ENCODE measurements around the gene RPGRIP1L.

RPGRIP1L gene

GRCh38 chr16:53654946-53655345 is 48.7 kb downstream of the RPGRIP1L start:
- Histone ChIP-seq H3K9me2 (replicated peaks; ENCODE audit: control insufficient read depth, low read length) (no peaks in the 10 kb centered on the region), H3K27me3 (ENCODE audit: control insufficient read depth, low read length) (no peaks in the 10 kb centered on the region), H3K36me3 (ENCODE audit: control insufficient read depth, low read length) (peaks cover 8% of the 10 kb centered on the region; the same call in 1 of the 2 replicates), H3K4me3 (ENCODE audit: low read length) (no peak overlapping the region), H3K4me1 (ENCODE audit: control insufficient read depth, low read length) (no peaks in the 10 kb centered on the region), H3F3A (ENCODE audit: control insufficient read depth, insufficient read depth) (no peaks in the 10 kb centered on the region), H3K9me3 (ENCODE audit: control insufficient read depth, insufficient read depth, low read length) (no peaks in the 10 kb centered on the region), H3K27ac (ENCODE audit: low read depth, low read length) (no peak overlapping the region), H3K79me2 (ENCODE audit: control insufficient read depth, low read length) (no peaks in the 10 kb centered on the region), H4K20me1 (ENCODE audit: control insufficient read depth, insufficient read depth, low read depth, low read length) (no peaks in the 10 kb centered on the region), H3K4me2 (ENCODE audit: low read length) (no peak overlapping the region)
- TF ChIP-seq CTCF (IDR thresholded peaks at IDR 0.05; ENCODE audit: low read depth, low read length, poor library complexity, severe bottlenecking) (no peak), EZH2phosphoT487 (IDR thresholded peaks at IDR 0.05; ENCODE audit: borderline replicate concordance, low read length) (no peak)

- Histone ChIP-seq H3K4me3 (ENCODE audit: low read length) (no peak overlapping the region), H3K36me3 (ENCODE audit: control insufficient read depth, low read length) (peaks cover 7% of the 10 kb centered on the region; the same call in 1 of the 2 replicates), H3K4me2 (ENCODE audit: low read length) (no peak overlapping the region), H3K79me2 (ENCODE audit: control insufficient read depth, low read length) (no peaks in the 10 kb centered on the region), H3K4me1 (ENCODE audit: control insufficient read depth, low read length) (no peaks in the 10 kb centered on the region), H3F3A (ENCODE audit: control insufficient read depth, insufficient read depth) (no peaks in the 10 kb centered on the region), H3K9me3 (ENCODE audit: control insufficient read depth, insufficient read depth, low read length) (no peaks in the 10 kb centered on the region), H4K20me1 (ENCODE audit: control insufficient read depth, insufficient read depth, low read depth, low read length) (no peaks in the 10 kb centered on the region), H3K27ac (ENCODE audit: low read depth, low read length) (no peak overlapping the region), H3K27me3 (ENCODE audit: control insufficient read depth, low read length) (no peaks in the 10 kb centered on the region), H3K9me2 (replicated peaks; ENCODE audit: control insufficient read depth, low read length) (no peaks in the 10 kb centered on the region)
- TF ChIP-seq EZH2phosphoT487 (IDR thresholded peaks at IDR 0.05; ENCODE audit: borderline replicate concordance, low read length): no peak
- no peak for TF ChIP-seq CTCF (IDR thresholded peaks at IDR 0.05; ENCODE audit: low read depth, low read length, poor library complexity, severe bottlenecking)
These were observed 52.3 kb downstream of the RPGRIP1L start for GRCh38 chr16:53651357-53651756.

GRCh38 chr16:53646506-53646905 is 57.2 kb downstream of the RPGRIP1L start:
- Histone ChIP-seq H3K4me1 (ENCODE audit: control insufficient read depth, low read length) (no peaks in the 10 kb centered on the region), H3K4me2 (ENCODE audit: low read length) (no peak overlapping the region), H3K27me3 (ENCODE audit: control insufficient read depth, low read length) (no peaks in the 10 kb centered on the region), H3K9me3 (ENCODE audit: control insufficient read depth, insufficient read depth, low read length) (no peaks in the 10 kb centered on the region), H4K20me1 (ENCODE audit: control insufficient read depth, insufficient read depth, low read depth, low read length) (no peaks in the 10 kb centered on the region), H3K36me3 (ENCODE audit: control insufficient read depth, low read length) (peaks cover 4% of the 10 kb centered on the region; the same call in 1 of the 2 replicates), H3K4me3 (ENCODE audit: low read length) (no peak overlapping the region), H3K27ac (ENCODE audit: low read depth, low read length) (no peak overlapping the region), H3F3A (ENCODE audit: control insufficient read depth, insufficient read depth) (no peaks in the 10 kb centered on the region), H3K9me2 (replicated peaks; ENCODE audit: control insufficient read depth, low read length) (no peaks in the 10 kb centered on the region), H3K79me2 (ENCODE audit: control insufficient read depth, low read length) (no peaks in the 10 kb centered on the region)
- no peak for TF ChIP-seq EZH2phosphoT487 (IDR thresholded peaks at IDR 0.05; ENCODE audit: borderline replicate concordance, low read length)
- no peak for TF ChIP-seq CTCF (IDR thresholded peaks at IDR 0.05; ENCODE audit: low read depth, low read length, poor library complexity, severe bottlenecking)
